ENCODE measurements around the gene KDM5A. TPM values are rescaled to one million over a fixed set of nuclear protein-coding genes. Genes with fewer than 3 reads are reported as not detected.

Gene KDM5A
- total and polyA plus RNA-seq, 2 donors (not counting 3 experiments of a cell fraction or from before 2014, with no cell fraction given): 12.6 to 61.0 TPM

DNA sequence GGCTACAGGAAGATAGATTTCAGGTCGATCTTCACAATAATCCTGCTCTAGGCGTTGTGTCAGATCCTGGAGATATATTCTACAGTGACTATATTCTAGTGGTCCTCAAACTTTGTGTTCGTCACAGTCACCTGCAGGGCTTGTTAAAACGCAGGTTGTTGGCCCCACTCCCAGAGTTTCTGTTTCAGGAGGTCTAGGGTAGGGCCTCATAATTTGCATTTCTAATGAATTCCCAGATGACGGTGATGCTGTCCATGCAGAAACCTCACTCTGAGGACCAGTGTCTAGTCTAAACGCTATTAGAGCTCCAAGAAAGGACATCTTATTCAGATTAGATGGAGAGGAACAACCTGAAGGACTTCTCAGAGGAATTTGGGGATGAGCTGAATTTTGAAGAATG, 113.3 kb downstream of the KDM5A start:
- dilution Hi-C loops (cut with MboI; ENCODE audit: extremely low pct_ligation_motif_present, low sequenced_read_pairs): no loop called here
- Histone ChIP-seq H3K79me2 (ENCODE audit: control insufficient read depth, insufficient read depth, low read length) (no peaks in the 10 kb centered on the region), H4K20me1 (replicated peaks; ENCODE audit: control insufficient read depth, extremely low read depth, insufficient read depth, low read length) (peaks cover 4% of the 10 kb centered on the region), H2AFZ (ENCODE audit: low read depth, low read length) (no peak overlapping the region), H3K9me1 (replicated peaks; ENCODE audit: control insufficient read depth, extremely low read depth, insufficient read depth, low read length) (no peaks in the 10 kb centered on the region), H3K4me2 (ENCODE audit: insufficient read depth, low read length) (no peak overlapping the region), H3K4me3 (replicated peaks in 1 of 3; ENCODE audit: insufficient read depth in 1 of 3, low read depth in 1 of 3, low read length in 3 of 3) (no peak overlapping the region), H3K36me3 (ENCODE audit: control insufficient read depth in 2 of 2, extremely low read depth in 1 of 2, insufficient read depth in 2 of 2, low read length in 2 of 2) (peaks cover 0 to 3% of the 10 kb centered on the region in 2 experiments), H3K9me3 (replicated peaks; ENCODE audit: control insufficient read depth, insufficient read depth, low read length) (no peaks in the 10 kb centered on the region), H3K27ac (ENCODE audit: insufficient read depth, low read depth, low read length) (no peak overlapping the region), H3K9ac (replicated peaks; ENCODE audit: extremely low read depth, insufficient read depth, low read length) (no peak overlapping the region), H3K27me3 (ENCODE audit: control insufficient read depth in 2 of 2, insufficient read depth in 2 of 2, low read length in 2 of 2) (no peaks in the 10 kb centered on the region), H3K4me1 (ENCODE audit: control insufficient read depth, extremely low read depth, insufficient read depth, low read length) (no peaks in the 10 kb centered on the region)
- POLR2A ChIA-PET: no interaction called here
- TSS peak; percentile 2 for BruUV-seq (replicated peaks)
- TF ChIP-seq GATA2 (IDR thresholded peaks at IDR 0.05; ENCODE audit: insufficient read depth, insufficient read length, low read depth, low read length): no peak
- TF ChIP-seq MYC (IDR thresholded peaks at IDR 0.05; ENCODE audit: low read depth, low read length): no peak
- TF ChIP-seq, protein P1, sequence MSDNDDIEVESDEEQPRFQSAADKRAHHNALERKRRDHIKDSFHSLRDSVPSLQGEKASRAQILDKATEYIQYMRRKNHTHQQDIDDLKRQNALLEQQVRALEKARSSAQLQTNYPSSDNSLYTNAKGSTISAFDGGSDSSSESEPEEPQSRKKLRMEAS (IDR thresholded peaks at IDR 0.05; ENCODE audit: insufficient read depth, insufficient read length): no peak
- TF ChIP-seq EZH2 (IDR thresholded peaks at IDR 0.05; ENCODE audit: borderline replicate concordance, low read depth, low read length, severe bottlenecking): no peak
- TF ChIP-seq, protein P2, sequence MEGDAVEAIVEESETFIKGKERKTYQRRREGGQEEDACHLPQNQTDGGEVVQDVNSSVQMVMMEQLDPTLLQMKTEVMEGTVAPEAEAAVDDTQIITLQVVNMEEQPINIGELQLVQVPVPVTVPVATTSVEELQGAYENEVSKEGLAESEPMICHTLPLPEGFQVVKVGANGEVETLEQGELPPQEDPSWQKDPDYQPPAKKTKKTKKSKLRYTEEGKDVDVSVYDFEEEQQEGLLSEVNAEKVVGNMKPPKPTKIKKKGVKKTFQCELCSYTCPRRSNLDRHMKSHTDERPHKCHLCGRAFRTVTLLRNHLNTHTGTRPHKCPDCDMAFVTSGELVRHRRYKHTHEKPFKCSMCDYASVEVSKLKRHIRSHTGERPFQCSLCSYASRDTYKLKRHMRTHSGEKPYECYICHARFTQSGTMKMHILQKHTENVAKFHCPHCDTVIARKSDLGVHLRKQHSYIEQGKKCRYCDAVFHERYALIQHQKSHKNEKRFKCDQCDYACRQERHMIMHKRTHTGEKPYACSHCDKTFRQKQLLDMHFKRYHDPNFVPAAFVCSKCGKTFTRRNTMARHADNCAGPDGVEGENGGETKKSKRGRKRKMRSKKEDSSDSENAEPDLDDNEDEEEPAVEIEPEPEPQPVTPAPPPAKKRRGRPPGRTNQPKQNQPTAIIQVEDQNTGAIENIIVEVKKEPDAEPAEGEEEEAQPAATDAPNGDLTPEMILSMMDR (IDR thresholded peaks at IDR 0.05; ENCODE audit: extremely low read depth in 1 of 2, insufficient read depth in 1 of 2, low read depth in 1 of 2, low read length in 2 of 2): no peak
- no peak for TF ChIP-seq FOS (IDR thresholded peaks at IDR 0.05; ENCODE audit: borderline replicate concordance, insufficient read depth, low read length)
- TF ChIP-seq POLR2A (IDR thresholded peaks at IDR 0.05; ENCODE audit: low read depth, low read length): no peak
- no peak for TF ChIP-seq JUN (IDR thresholded peaks at IDR 0.05; ENCODE audit: borderline replicate concordance, insufficient read depth, insufficient read length, low read depth)
- no peak for TF ChIP-seq POLR2AphosphoS5 (IDR thresholded peaks at IDR 0.05; ENCODE audit: insufficient read depth, low read depth, low read length)
- FAIRE-seq: no peak
- CTCF ChIA-PET: interaction anchor here (1.2 kb wide), 1 partner anchor 8 kb away, joined by 3 read pairs; no protein-coding TSS in a partner anchor
- intact Hi-C loops (cut with micrococcal nuclease): no loop called here
- DNase-seq (ENCODE audit: low read depth, low spot score): no peak

Measured in endothelial cell of umbilical vein (primary cell).